HEK293T (cell line): ENCODE results near the gene MEIOC.

Experiments used
- FOXA1 ChIP-seq: fragments of 450-650 bp; IDR thresholded peaks from 2 replicates; pipeline ENCODE4 v1.6.1; 2016; ENCODE audit warnings: mild to moderate bottlenecking
- FOXM1 ChIP-seq: fragments of 450-650 bp; IDR thresholded peaks from 2 replicates; pipeline ENCODE4 v1.6.1; 2017; ENCODE audit warnings: mild to moderate bottlenecking, borderline replicate concordance
- HDGF ChIP-seq: fragments of 450-650 bp; IDR thresholded peaks from 2 replicates; pipeline ENCODE4 v1.6.1; 2017; ENCODE audit warnings: antibody characterized with exemption, borderline replicate concordance
- NFRKB ChIP-seq: fragments of 450-650 bp; IDR thresholded peaks from 2 replicates; pipeline ENCODE4 v1.6.1; 2016; ENCODE audit warnings: mild to moderate bottlenecking, moderate library complexity
- SUZ12 ChIP-seq: fragments of 450-650 bp; IDR thresholded peaks from 2 replicates; pipeline ENCODE4 v1.6.1; 2016; ENCODE audit warnings: mild to moderate bottlenecking
- TARDBP ChIP-seq: fragments of 450-650 bp; IDR thresholded peaks from 2 replicates; pipeline ENCODE4 v1.6.1; 2016

- TF ChIP-seq FOXA1 (no peak), FOXM1 (no peak), SUZ12 (no peak), NFRKB (no peak), TARDBP (no peak; the same call in 1 of the 2 replicates), HDGF (no peak)
Measured at GRCh38 chr17:44708401-44709263, 52.4 kb downstream of the MEIOC start, which contains the start of gene DBF4B.
